ENCODE data around the gene CDK2AP2.

Gene CDK2AP2

GRCh38 chr11:67498544-67498972 lies 9.4 kb downstream of the CDK2AP2 start:
- Histone ChIP-seq H3K79me2 (ENCODE audit: control insufficient read depth, low read length) (peaks cover 9% of the 10 kb centered on the region), H3K4me1 (ENCODE audit: control insufficient read depth, low read length) (peaks cover 3% of the 10 kb centered on the region), H4K20me1 (ENCODE audit: control insufficient read depth, insufficient read depth, low read depth, low read length) (peaks cover 2% of the 10 kb centered on the region; the same call in 1 of the 2 replicates), H3K4me3 (ENCODE audit: low read length) (no peak overlapping the region), H3K9me2 (replicated peaks; ENCODE audit: control insufficient read depth, low read length) (no peaks in the 10 kb centered on the region), H3K9me3 (ENCODE audit: control insufficient read depth, insufficient read depth, low read length) (no peaks in the 10 kb centered on the region), H3K27ac (ENCODE audit: low read depth, low read length) (no peak overlapping the region), H3F3A (ENCODE audit: control insufficient read depth, insufficient read depth) (no peaks in the 10 kb centered on the region), H3K36me3 (ENCODE audit: control insufficient read depth, low read length) (peaks cover 70% of the 10 kb centered on the region), H3K27me3 (ENCODE audit: control insufficient read depth, low read length) (no peaks in the 10 kb centered on the region), H3K4me2 (ENCODE audit: low read length) (no peak overlapping the region)
- TF ChIP-seq CTCF (IDR thresholded peaks at IDR 0.05; ENCODE audit: low read depth, low read length, poor library complexity, severe bottlenecking): no peak
- no peak for TF ChIP-seq EZH2phosphoT487 (IDR thresholded peaks at IDR 0.05; ENCODE audit: borderline replicate concordance, low read length)

- H3K27ac ChIP-seq (ENCODE audit: low read depth, low read length): no peak overlapping the region
- no peaks in the 10 kb centered on the region for H3K27me3 ChIP-seq (ENCODE audit: control insufficient read depth, low read length)
- H3K4me3 ChIP-seq (ENCODE audit: low read length): no peak overlapping the region
- no peaks in the 10 kb centered on the region for H3F3A ChIP-seq (ENCODE audit: control insufficient read depth, insufficient read depth)
- no peak overlapping the region for H3K4me2 ChIP-seq (ENCODE audit: low read length)
- no peaks in the 10 kb centered on the region for H3K9me2 ChIP-seq (replicated peaks; ENCODE audit: control insufficient read depth, low read length)
- TF ChIP-seq CTCF (IDR thresholded peaks at IDR 0.05; ENCODE audit: low read depth, low read length, poor library complexity, severe bottlenecking) (no peak), EZH2phosphoT487 (IDR thresholded peaks at IDR 0.05; ENCODE audit: borderline replicate concordance, low read length) (no peak)
- no peaks in the 10 kb centered on the region for H4K20me1 ChIP-seq (ENCODE audit: control insufficient read depth, insufficient read depth, low read depth, low read length)
- no peaks in the 10 kb centered on the region for H3K9me3 ChIP-seq (ENCODE audit: control insufficient read depth, insufficient read depth, low read length)
- peaks cover 74% of the 10 kb centered on the region for H3K36me3 ChIP-seq (ENCODE audit: control insufficient read depth, low read length)
- H3K79me2 ChIP-seq (ENCODE audit: control insufficient read depth, low read length): peaks cover 2% of the 10 kb centered on the region; the same call in 1 of the 2 replicates
- H3K4me1 ChIP-seq (ENCODE audit: control insufficient read depth, low read length): no peaks in the 10 kb centered on the region
Observed at GRCh38 chr11:67497656-67498291, 10.2 kb downstream of the CDK2AP2 start.

- H3K4me2 ChIP-seq (ENCODE audit: low read length): no peak overlapping the region
- no peaks in the 10 kb centered on the region for H3K4me1 ChIP-seq (ENCODE audit: control insufficient read depth, low read length)
- H3K79me2 ChIP-seq (ENCODE audit: control insufficient read depth, low read length): no peaks in the 10 kb centered on the region
- no peak overlapping the region for H3K4me3 ChIP-seq (ENCODE audit: low read length)
- no peaks in the 10 kb centered on the region for H4K20me1 ChIP-seq (ENCODE audit: control insufficient read depth, insufficient read depth, low read depth, low read length)
- no peak for TF ChIP-seq EZH2phosphoT487 (IDR thresholded peaks at IDR 0.05; ENCODE audit: borderline replicate concordance, low read length)
- no peak for TF ChIP-seq CTCF (IDR thresholded peaks at IDR 0.05; ENCODE audit: low read depth, low read length, poor library complexity, severe bottlenecking)
- no peaks in the 10 kb centered on the region for H3K9me2 ChIP-seq (replicated peaks; ENCODE audit: control insufficient read depth, low read length)
- no peaks in the 10 kb centered on the region for H3K27me3 ChIP-seq (ENCODE audit: control insufficient read depth, low read length)
- H3F3A ChIP-seq (ENCODE audit: control insufficient read depth, insufficient read depth): peaks cover under 1% of the 10 kb centered on the region; the same call in 1 of the 2 replicates
- H3K27ac ChIP-seq (ENCODE audit: low read depth, low read length): no peak overlapping the region
- H3K36me3 ChIP-seq (ENCODE audit: control insufficient read depth, low read length): peaks cover 74% of the 10 kb centered on the region
- no peaks in the 10 kb centered on the region for H3K9me3 ChIP-seq (ENCODE audit: control insufficient read depth, insufficient read depth, low read length)
Observed at GRCh38 chr11:67496113-67496512, 11.8 kb downstream of the CDK2AP2 start.
